HCEC 1CT (cell line): ENCODE data around the gene TNFSF8.

Source experiments
- DNase-seq: peaks from one replicate; pipeline ENCODE4 v3.0.0-alpha.2; 2017

Gene TNFSF8

GRCh38 chr9:114935119-114935518, 4.7 kb upstream of the TNFSF8 start:
- no peak for DNase-seq

- no peak for DNase-seq
These were observed 2.1 kb upstream of the TNFSF8 start for GRCh38 chr9:114932502-114932901.

DNA sequence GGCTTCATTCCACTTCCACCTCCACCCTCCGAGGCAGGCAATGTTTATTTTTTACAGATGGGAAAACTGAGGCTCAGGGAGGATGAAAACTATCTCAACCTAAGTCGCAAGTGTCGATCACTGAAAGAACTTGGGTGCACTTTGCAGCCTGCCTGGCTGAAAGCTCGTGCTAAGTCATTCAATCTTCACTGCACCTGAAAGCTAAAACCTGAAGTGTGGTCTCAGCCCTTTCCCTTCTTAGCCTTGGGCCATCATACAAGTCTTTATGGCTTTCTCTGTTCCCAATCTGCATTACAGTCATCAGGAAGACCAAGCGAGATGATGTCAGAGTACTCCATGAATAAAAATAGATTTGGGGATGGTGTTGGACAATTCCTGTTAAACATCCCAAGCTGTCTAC, 1.0 kb upstream of the TNFSF8 start:
- no peak for DNase-seq

DNA sequence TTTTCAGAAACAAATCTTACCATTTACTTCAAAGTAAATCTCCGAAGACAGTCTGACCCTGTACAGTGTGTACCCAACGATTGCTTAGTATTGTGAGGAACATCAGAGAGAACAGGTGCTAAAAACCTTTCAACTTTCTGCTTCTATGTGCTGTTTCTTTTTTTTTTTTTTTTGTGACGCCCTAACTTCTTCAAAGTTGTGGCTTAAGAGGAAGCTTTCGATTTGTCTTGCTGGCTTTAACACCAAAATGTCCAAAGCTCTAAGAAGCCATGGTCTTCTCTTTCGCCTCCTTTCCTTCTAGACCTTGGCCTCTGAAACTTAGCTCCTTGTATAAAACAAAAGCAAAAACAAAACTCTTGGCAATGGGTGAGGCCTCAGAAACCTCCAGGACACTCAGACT, 1.2 kb downstream of the TNFSF8 start:
- DNase-seq = no peak

DNA sequence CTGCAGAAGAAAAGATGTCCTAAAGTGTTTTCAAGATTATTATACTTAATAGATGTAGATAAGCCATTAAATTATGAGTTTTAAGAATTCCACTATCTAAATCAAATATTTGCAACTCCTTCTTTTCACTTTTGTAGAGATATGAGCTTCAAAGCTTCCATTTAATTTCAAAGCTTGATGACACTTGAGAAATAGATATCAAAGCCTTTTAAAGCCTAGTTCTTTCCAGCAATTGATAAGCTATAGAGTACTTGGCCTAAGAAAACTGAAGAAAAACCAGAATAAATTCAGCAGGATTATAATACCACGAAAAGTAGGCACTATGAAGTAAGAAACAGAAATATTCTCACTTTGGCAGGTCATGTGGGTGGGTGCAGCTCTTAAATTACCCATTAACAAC, 1.7 kb downstream of the TNFSF8 start:
- DNase-seq = no peak

GRCh38 chr9:114928136-114928535, 2.3 kb downstream of the TNFSF8 start:
- no peak for DNase-seq

GRCh38 chr9:114925672-114926071, 4.7 kb downstream of the TNFSF8 start:
- DNase-seq = no peak

DNA sequence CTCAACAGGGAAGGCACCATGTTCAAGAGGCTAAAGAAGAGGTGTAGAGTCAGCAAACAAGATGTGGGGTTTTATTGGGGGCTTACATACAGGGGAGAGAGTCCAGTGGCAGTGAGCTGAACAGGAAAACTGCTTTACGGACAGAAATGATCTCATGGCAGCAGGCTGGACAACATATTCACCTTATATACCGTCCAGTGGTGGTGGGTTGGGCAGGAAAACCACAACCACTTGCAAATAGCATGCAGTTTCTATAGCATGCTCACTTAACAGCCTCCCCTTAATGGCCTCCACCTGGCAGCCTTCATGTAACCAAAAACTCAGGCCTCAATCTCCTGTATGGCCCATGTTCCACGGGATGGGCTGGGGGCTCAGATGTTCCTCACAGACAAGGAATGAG, 5.4 kb downstream of the TNFSF8 start:
- DNase-seq = no peak

DNA sequence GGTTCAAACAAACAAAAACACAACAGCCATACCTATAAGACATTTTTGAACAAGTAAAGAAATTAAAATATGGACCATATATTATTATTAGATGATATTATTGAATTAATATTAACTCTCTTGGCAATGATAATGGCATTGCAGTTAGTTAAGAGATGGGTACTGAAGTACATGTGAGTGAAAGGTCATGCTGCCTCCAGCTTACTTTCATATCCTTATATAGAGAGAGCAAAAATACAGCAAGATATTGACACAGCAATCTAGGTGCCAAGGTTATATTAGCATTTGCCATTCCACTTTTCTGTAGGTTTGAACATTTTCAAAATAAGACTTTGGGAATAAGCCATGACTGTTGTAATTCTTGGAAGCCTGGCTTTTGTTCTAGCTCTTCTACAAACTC, 6.1 kb downstream of the TNFSF8 start:
- DNase-seq = no peak

DNA sequence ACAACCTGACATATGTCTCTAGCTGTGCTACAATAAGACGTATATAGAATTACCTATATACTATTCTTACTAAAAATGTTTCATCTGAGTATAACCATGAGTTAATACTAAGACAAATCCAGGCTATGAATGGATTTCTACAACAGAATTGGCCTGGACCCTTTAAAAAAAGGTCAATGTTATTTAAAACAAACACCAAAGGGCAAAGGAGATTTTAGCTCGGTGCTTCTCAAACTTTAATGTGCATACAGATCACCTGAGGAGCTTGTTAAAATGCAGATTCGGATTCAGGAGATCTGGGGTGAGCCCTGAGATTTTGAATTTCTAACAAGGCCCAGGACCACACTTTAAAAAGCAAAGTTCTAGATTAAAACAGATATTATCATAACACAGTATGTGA, 6.5 kb downstream of the TNFSF8 start:
- DNase-seq = no peak

DNA sequence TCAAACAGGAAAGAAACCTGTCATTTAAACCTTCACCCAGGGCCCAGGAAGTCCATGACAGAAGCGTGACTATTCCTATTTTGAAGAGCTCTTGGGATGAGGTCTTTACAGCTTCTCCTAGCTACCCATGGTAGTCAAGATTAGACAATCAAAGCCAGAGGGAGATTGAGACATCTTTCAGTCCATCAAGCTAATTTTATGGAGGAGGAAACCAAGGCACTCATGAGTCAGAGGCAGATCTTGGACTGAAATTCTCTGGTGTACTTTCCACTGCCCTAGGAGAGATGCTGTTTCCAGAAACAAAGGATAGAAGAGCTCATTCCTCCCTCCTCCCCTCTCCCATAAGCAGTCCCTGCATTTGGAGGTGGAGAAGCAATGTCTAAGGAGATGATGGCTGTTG, 9.2 kb downstream of the TNFSF8 start:
- no peak for DNase-seq

DNA sequence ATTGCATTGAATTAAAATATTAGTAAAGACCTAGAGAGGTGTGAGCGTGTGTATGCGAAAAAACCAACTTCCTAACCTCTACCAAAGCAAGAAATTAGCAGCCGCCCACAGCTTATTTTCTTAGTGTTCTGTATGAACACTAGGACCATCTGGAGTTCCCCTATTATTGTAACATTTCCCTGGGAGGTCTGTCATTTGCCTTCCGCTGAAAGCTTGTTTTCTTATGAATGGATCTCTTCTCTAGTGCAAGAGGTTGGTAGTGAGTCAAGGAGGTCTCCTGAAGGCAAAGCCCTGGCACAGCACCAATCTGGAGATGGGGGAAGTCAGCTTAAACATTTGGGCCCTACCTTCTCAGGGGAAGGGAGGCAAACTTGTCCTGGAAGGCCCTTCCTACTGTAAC, 10.8 kb downstream of the TNFSF8 start:
- no peak for DNase-seq

GRCh38 chr9:114916481-114916880, 13.9 kb downstream of the TNFSF8 start:
- DNase-seq = no peak

GRCh38 chr9:114914139-114914538, 16.3 kb downstream of the TNFSF8 start:
- DNase-seq = no peak

DNA sequence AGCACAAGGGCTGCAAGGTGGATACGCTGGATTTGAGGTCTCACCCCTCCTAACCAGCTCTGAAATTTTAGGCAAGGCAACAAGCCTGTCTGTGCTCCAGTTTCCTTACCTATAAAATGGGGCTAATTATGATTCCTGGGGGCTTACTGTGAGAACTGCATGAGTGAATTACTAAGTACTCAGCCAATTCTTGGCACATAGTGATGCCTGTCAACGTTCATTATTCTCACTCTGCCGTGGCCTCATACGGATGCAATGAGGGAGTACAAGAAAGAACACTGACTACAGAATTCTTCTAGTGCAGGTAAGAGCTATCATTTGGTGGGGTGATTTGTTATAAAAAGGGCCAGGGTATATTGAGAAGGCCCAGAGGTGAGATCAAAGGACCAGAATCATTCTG, 16.7 kb downstream of the TNFSF8 start:
- DNase-seq = no peak

GRCh38 chr9:114913217-114913616, 17.2 kb downstream of the TNFSF8 start:
- DNase-seq = no peak

DNA sequence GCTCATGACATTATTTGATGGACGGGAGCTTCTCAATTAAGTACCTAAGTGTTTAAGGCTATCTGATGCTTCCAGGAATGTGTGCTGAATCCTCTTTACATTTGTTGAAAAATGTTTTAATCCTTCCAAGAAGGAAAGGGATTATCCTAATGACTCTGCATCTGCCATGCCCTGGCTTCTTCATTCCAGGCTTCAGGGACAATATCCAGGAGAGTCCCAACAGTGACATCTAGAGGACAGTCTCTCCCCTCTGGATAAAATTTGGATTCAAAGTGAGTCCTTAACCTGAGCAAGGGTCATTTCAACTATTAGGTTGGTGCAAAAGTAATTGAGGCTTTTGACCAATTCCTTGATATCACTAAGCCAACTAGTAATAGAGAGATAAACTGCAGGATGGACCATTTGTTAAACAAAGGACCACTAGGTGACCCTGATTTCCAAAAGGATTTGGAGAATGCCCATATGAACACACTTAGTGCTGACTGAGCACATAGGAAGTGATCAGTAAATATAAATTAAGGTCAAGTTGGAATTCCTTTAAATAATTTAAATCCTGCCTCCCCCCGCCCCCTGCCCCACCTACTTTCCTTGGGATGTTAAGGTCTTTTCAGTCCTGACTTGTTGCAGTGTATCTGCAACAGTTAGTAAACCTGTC, 19.1 kb downstream of the TNFSF8 start:
- DNase-seq = peak; percentile 50

DNA sequence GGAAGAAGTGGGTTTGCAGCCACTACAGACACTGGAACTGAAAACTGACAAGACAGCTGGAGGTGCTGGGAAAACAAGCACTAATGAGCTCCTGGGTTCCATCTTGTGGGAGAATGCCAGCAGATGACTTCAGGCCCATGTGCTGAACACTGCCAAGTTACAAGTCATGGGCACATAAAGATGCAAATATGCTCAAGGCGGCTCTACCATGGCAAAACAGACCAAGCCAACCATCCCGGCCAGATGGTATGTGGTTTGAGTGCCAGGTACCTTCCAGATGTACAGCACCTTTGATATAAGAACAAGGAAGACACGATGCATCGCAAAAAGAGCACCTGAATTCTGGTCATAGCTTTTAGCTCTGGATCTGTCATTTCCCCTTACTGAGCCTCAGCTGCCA, 19.9 kb downstream of the TNFSF8 start:
- no peak for DNase-seq

DNA sequence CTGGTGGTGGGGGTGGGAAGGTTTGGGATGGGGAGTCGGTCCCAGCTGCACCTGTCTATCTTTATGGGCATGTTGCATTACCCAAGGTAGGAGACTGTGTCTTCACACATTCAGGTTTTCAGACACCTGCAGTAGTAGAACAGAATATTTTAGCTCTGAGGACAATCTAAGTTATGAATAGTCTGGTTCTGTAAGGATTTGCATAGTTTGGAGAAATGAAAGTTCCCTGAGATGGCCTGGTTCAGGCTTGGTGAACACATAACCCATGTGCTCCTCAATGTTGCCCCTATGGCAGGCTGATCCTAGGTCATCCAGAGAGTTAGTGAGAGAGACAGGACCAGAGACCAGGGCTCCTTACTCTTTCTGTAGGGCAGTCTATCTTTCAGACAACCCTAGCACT, 20.7 kb downstream of the TNFSF8 start:
- no peak for DNase-seq

DNA sequence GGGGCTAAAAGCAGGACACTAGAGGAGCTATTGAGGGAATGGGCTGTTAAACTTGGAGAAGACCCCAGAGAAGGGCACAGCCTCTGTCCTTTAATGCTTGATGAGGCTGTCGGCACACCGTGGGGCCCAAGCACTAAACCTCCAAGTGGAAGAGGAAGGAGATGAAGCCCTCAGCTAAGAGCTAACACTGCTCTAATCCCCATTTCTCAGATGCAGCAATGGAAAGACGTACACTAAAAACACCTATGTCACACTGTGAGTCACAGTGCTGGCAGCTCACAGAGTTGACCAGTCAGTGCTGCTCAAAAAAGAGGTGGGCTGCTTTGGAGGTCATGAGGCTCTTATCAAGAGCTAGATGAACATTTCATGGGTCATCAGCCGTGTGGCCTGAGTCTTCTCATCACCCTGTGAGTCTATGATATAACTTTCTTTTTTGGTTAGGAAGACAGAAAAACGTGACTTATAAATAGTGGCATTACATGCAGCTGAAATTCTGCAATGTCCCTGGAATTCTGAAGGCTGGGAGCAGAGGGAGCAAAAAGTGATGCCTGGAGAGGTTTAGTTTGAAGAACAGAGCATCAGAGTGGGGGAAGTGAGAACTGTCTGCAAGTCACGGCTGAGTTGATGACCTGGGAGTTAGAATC, 21.5 kb downstream of the TNFSF8 start:
- DNase-seq = no peak

DNA sequence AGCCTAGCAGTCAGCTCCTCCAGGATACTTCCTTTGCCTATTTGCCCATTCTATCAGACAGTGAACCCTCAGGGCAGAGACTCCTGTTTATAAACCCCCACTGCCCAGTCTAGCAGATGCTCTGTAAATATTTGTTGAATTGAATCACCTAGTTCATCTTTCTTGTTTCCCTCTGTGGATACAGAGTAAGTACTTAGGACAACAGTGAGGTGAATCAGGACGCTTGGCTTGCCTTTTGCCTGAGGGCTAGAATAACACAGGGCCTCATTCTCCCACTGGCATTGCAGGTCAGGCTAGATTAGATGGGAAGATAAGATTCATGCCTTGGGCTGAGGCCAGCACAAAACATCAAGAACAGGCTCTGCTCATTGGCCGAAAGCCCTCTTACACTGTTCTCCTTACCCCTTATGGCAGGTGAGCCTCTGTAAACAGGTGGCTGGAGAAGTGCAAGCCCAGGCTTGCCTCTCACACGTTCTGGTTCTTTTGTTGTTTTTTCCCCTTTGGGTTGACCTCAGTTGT, 22.2 kb downstream of the TNFSF8 start:
- no peak for DNase-seq

- peak; percentile 44 for DNase-seq
These were observed 23.3 kb downstream of the TNFSF8 start for GRCh38 chr9:114906922-114907571.

- no peak for DNase-seq
These were observed 25.0 kb downstream of the TNFSF8 start for GRCh38 chr9:114905170-114905940.
